Measurements from ENCODE around the gene TMEM223.
"Not testable (repeated sequence)": the region's sequence is repeated elsewhere in the genome, so short reads cannot be mapped to it uniquely, and the experiment has no call there.

TMEM223 gene

DNA sequence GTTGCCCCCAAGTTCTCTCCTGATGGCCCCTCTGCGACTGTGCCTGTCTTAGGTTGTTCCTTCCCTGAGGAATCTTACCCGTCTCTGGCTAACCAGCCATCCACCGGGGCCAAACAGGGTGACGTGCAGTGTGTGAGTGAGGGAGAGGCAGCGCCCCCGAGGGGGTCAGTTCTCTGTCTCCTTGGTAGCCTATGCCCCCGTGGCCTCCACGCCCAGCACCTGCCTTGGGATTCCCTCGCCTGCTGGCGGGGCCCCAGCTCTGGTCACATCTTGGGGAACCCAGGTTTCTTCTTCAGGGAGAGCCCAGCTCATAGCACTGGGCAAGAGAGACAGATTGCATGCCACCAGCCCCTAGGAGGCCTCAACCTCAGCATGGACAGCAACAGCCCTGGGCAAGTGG lies 7.7 kb upstream of the TMEM223 start:
- no peak for DNase-seq (ENCODE audit: low spot score)

GRCh38 chr11:62796281-62796680 lies 4.5 kb upstream of the TMEM223 start:
- DNase-seq (ENCODE audit: low spot score) = no peak

DNA sequence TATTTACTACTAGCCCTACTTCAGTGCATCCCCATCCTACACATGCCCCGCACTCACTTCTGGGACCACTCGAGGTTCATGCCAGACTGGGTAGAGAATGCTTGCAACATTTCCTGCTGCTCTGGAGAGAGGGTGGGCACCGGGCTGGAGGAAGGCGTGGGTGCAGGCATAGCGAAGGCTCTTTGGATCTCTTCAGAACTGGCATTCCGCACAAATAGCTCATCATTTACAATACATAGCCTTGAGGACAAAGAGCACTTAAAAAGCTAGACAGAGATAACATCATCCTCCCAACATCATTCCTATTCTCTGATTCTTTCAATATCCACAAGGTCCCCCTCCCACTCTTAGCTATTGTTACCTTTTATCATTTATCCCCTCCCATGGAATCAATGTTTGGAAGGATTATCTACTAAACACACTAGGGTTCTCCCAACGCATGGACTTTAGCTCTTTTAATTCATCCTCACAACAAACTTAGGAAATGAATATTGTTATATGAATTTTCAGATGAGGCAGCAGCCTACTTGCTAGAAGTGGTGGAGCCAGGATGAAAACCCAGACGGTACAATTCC lies 2.5 kb upstream of the TMEM223 start:
- DNase-seq (ENCODE audit: low spot score) = no peak

- DNase-seq (ENCODE audit: low spot score) = peak; percentile 54
Observed at GRCh38 chr11:62792202-62792575, 383 bp upstream of the TMEM223 start.

GRCh38 chr11:62789576-62789975 lies 2.2 kb downstream of the TMEM223 start:
- DNase-seq (ENCODE audit: low spot score) = no peak

GRCh38 chr11:62788991-62789390 lies 2.8 kb downstream of the TMEM223 start:
- DNase-seq (ENCODE audit: low spot score) = no peak

GRCh38 chr11:62787005-62787759 lies 4.6 kb downstream of the TMEM223 start, which contains the start of gene TMEM179B:
Gene TMEM179B (plus strand): TSS chr11:62787402. CDS start chr11:62787432, 30 bp downstream.
- DNase-seq (ENCODE audit: low spot score) = peak; percentile 97

DNA sequence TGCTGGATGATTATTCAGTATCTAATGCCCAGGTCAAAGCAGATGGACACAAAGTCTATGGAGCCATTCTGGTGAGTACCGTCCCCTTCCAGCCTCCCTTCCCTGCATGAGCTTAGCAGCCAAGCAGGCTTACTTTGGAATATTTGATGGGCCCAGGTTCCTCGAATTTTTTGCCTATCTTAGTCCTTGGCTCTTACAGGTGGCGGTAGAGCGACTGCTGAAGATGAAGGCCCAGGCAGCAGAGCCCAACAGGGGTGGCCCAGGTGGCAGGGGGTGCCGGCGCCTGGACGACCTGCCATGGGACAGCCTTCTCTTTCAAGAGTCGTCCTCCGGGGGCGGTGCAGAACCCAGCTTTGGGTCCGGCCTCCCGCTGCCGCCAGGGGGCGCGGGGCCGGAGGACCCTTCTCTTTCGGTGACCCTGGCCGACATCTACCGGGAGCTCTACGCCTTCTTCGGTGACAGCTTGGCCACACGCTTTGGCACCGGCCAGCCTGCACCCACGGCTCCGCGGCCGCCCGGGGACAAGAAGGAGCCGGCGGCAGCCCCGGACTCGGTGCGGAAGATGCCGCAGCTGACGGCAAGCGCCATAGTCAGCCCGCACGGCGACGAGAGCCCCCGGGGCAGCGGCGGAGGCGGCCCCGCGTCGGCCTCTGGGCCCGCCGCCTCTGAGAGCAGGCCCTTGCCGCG lies 5.3 kb downstream of the TMEM223 start:
- DNase-seq (ENCODE audit: low spot score) = peak; percentile 94

DNA sequence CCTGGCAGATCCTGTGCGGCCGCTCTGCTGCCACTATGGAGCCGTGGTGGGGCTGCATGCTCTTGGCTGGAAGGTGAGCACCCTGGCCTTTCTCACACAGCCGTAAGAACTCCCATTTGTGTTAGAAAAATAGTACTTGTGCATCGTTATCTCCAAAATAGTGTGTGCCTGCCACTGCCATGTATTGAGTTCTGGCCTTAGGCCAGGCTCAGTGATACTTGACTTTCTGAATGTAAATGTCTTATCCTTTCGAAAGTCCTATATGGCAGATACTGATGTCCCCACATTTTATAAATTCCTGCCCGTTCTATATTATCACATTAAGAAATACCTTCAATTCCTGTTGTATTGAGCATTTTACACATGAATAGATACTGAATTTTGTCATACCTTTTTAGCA lies 9.1 kb downstream of the TMEM223 start:
- no peak for DNase-seq (ENCODE audit: low spot score)

- no peak for DNase-seq (ENCODE audit: low spot score)
Observed at GRCh38 chr11:62778441-62778840, 13.4 kb downstream of the TMEM223 start.

DNA sequence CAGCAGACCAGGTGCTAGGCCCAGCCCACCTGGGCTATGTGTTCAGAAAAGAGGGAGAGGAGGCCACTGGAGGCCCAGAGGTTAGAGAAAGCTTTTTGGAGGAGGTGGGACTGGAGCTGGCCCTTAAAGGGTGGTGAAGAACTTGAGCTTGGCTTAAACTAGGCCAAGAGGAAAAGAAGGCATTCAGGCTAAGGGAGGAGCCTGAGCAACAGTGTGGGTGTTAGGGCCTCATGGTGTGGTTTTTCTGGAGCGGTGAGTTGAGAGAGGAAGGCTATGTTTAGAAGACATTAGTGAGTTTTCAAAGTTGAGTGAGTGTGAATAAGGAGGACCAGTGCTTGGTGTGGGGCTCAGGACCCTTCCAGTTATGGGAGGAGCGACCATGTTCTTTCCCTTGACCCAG lies 14.4 kb downstream of the TMEM223 start:
- no peak for DNase-seq (ENCODE audit: low spot score)

- DNase-seq (ENCODE audit: low spot score) = no peak
Observed at GRCh38 chr11:62775646-62776045, 16.2 kb downstream of the TMEM223 start.

DNA sequence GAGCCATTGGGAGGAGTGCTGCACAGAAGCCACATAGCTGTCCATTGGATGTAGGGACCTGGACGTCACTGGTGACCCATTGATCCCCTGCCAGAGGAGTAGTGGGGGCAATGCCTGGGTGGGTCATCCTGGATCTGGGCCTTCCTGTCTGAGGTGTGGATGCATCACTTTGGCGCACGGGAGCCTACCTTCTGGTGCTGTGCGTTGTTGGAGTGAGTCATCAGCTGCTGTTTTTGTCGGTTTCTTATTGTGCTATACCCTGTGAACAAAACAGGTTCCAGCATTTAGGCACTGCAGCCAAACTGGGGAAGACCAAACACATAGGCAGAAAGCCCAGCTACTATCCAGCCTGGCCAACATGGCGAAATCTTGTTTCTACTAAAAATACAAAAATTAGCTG lies 17.4 kb downstream of the TMEM223 start:
- no peak for DNase-seq (ENCODE audit: low spot score)

DNA sequence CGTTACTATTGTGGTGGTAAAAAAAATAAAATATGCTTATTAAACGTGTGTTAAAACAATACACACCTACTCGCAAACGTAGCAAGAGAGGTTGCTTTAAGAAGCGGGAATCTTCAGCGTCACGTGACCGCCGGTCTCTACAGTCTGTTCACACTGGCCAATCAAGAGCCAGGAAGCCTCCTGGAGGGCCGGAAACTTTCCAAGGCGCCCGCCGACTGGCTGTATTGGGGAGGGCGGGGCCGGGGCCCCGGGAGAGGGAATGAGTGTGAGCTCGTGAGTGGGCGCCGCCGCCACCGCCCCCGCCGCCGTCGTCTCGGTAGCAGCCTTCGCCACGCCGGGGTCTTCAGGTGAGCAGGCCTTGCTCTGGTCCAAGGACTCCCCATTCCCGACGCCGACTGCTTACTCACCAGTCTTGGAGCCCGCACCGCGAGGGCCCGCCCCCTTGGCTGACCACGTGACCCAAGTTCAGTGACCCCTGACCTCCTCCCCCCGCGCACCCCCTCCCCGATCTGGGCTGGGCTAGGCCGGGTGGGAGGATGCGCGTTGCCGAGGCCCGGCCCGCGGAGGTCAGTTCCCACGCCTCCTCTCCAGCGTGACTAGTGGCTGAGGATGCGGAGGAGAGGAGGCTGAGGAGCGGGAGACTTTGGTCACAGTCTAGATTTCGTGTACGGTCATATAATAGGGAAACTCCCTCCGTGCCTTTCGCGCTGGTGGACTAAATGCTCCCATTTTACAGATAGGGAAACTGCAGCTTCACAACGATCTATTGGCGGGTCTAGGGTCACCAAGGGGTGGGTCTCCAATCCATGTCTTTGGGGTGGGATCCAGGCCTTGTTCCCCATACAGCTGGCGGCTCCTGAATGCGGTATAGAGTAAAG lies 20.4 kb downstream of the TMEM223 start, which contains the start of gene TAF6L:
Gene TAF6L, plus strand, starts transcription at position 253 of the 878 bp plus-strand sequence. CDS start 4,388 bp downstream, outside the sequence.
- DNase-seq (ENCODE audit: low spot score) = peak; percentile 99

- DNase-seq (ENCODE audit: low spot score) = peak; percentile 61
Observed at GRCh38 chr11:62770778-62771143, 21.0 kb downstream of the TMEM223 start.

DNA sequence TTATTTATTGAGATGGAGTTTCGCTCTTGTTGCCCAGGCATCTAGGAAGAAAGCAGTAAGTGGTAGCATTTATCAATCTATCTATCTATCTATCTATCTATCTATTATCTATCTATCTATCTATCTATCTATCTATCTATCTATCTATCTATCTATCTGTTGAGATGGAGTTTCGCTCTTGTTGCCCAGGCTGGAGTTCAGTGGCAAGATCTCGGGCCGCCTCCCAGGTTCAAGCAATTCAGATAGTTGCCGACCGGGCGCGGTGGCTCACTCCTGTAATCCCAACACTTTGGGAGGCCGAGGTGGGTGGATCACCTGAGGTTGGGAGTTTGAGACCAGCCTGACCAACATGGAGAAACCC lies 31.0 kb downstream of the TMEM223 start:
- not testable (repeated sequence) for DNase-seq (ENCODE audit: low spot score)

- DNase-seq (ENCODE audit: low spot score) = no peak
Observed at GRCh38 chr11:62757846-62758788, 33.7 kb downstream of the TMEM223 start.

DNA sequence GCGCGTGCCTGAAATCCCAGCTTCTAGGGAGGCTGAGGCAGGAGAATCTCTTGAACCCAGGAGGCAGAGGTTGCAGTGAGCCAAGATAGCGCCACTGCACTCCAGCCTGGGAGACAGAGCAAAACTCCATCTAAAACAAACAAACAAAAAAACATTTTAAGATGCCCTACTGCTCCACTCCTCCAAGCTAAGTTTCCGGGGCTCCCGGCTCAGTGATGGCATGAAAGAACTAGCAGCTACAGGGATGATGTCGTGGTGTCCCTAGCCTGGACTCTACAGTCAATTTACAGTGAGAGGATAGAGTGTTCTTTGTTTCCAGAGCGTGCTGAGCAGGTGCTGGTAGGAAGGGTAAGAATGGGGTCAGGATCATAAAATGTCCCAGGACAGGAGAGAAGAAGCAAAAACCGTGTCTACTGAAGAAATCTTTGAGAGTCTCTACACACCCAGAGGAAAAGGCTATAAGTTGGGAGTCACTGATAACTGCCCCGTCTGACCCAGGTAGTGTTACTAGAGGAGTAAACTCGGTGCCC lies 36.7 kb downstream of the TMEM223 start:
- DNase-seq (ENCODE audit: low spot score) = no peak

- peak; percentile 98 for DNase-seq (ENCODE audit: low spot score)
Observed at GRCh38 chr11:62753736-62754603, 37.8 kb downstream of the TMEM223 start, which contains the start of gene ZBTB3. Gene ZBTB3 (minus strand): TSS chr11:62754160. CDS start chr11:62753664, 496 bp downstream.
